HL-60 (cell line): Measurements from ENCODE around the gene PAQR5.
"Not testable (repeated sequence)": the region's sequence is repeated elsewhere in the genome, so short reads cannot be mapped to it uniquely, and the experiment has no call there.

Experiments used
- DNase-seq, 2 experiments: peaks; one replicate each; pipeline ENCODE4 v3.0.0-alpha.2; 2010 to 2020; ENCODE audit warnings: low read depth in 1 of 2, low spot score in 1 of 2
- H3K27ac ChIP-seq: fragments of 250-450 bp; sonication (Bioruptor Pico); replicated peaks from 2 replicates; pipeline ENCODE4 v1.5.1; 2020; ENCODE audit warnings: mild to moderate bottlenecking, moderate library complexity
- H3K27me3 ChIP-seq: fragments of 250-450 bp; sonication (Bioruptor Pico); 2 replicates; pipeline ENCODE4 v1.5.1; 2021; ENCODE audit warnings: mild to moderate bottlenecking, moderate library complexity; ENCODE audit not compliant: insufficient read depth, poor library complexity, severe bottlenecking
- H3K4me3 ChIP-seq: replicated peaks from 2 replicates; pipeline ENCODE4 v1.5.1; 2011; ENCODE audit warnings: mild to moderate bottlenecking, control low read depth, low read length; ENCODE audit not compliant: insufficient read depth
- CTCF ChIP-seq: IDR thresholded peaks from one replicate; pipeline ENCODE4 v1.5.1; 2011; ENCODE audit warnings: low read length, control low read depth, inconsistent platforms; ENCODE audit not compliant: insufficient read depth
- GABPA ChIP-seq: IDR thresholded peaks from 2 replicates; pipeline ENCODE4 v1.6.1; 2012; ENCODE audit warnings: low read depth
- POLR2AphosphoS5 ChIP-seq: IDR thresholded peaks from 2 replicates; pipeline ENCODE4 v1.6.1; 2012; ENCODE audit warnings: low read depth
- SPI1 ChIP-seq: IDR thresholded peaks from 2 replicates; pipeline ENCODE4 v1.6.1; 2012; ENCODE audit warnings: low read depth, mild to moderate bottlenecking, borderline replicate concordance
- TF ChIP-seq, protein P1 (sequence below): IDR thresholded peaks from 2 replicates; pipeline ENCODE4 v1.6.1; 2012; ENCODE audit warnings: low read depth; ENCODE audit not compliant: insufficient replicate concordance

Gene PAQR5

DNA sequence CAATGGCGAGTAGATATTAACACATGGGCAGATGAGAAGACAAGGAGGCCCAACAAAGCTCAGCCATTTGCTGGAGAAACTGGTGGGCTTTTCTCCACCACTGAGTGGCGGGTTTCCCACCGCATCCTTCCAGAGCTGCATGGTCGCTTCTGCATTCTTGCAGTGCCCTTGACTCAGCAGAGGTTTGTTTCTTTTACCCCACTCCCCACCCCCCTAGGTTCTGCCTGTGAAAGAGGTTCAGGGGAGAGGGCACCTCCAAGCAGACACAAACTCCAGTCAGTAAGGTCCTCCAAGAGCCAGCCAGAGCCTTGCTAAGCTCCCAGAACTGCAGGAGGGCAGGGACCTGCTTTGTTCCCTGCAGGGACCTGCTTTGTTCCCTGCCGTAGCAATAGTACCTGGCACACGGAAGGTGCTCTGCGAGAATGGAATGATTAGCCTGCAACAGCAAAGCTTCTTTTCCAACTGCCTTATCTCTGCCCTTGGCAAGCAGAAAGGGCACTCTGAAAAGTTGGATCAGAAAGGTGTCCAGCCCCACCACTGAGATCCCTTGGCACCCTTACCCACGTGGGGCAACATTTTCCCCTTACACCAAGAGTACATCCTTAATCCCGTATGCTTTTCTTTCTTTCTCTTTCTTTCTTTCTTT lies 1.4 kb downstream of the PAQR5 start:
- peak in 1 of 2 experiments; percentile 9 for DNase-seq
- H3K27me3 ChIP-seq: peaks cover 19% of the 10 kb centered on the region
- TF ChIP-seq GABPA (no peak), POLR2AphosphoS5 (no peak), CTCF (no peak), SPI1 (no peak)
- TF ChIP-seq, protein P1, sequence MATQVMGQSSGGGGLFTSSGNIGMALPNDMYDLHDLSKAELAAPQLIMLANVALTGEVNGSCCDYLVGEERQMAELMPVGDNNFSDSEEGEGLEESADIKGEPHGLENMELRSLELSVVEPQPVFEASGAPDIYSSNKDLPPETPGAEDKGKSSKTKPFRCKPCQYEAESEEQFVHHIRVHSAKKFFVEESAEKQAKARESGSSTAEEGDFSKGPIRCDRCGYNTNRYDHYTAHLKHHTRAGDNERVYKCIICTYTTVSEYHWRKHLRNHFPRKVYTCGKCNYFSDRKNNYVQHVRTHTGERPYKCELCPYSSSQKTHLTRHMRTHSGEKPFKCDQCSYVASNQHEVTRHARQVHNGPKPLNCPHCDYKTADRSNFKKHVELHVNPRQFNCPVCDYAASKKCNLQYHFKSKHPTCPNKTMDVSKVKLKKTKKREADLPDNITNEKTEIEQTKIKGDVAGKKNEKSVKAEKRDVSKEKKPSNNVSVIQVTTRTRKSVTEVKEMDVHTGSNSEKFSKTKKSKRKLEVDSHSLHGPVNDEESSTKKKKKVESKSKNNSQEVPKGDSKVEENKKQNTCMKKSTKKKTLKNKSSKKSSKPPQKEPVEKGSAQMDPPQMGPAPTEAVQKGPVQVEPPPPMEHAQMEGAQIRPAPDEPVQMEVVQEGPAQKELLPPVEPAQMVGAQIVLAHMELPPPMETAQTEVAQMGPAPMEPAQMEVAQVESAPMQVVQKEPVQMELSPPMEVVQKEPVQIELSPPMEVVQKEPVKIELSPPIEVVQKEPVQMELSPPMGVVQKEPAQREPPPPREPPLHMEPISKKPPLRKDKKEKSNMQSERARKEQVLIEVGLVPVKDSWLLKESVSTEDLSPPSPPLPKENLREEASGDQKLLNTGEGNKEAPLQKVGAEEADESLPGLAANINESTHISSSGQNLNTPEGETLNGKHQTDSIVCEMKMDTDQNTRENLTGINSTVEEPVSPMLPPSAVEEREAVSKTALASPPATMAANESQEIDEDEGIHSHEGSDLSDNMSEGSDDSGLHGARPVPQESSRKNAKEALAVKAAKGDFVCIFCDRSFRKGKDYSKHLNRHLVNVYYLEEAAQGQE: no peak
- no peak overlapping the region for H3K27ac ChIP-seq
- no peak overlapping the region for H3K4me3 ChIP-seq

DNA sequence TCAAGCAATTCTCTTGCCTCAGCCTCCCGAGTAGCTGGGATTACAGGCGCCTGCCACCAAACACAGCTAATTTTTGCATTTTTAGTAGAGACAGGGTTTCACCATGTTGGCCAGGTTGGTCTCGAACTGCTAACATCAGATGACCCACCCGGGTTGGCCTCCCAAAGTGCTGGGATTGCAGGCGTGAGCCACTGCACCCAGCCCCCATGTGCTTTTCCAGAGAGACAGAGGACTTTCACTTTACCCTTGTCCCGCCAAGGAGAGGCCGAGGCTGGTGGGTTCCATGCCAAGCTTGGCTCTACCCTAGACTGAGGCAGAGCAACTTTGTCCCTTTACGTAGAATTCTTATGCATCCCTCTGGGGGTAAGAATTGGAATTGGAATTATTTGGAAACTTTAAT lies 2.4 kb downstream of the PAQR5 start:
- not testable (repeated sequence) for H3K27ac ChIP-seq, DNase-seq
- peaks cover 19% of the 10 kb centered on the region for H3K27me3 ChIP-seq

DNA sequence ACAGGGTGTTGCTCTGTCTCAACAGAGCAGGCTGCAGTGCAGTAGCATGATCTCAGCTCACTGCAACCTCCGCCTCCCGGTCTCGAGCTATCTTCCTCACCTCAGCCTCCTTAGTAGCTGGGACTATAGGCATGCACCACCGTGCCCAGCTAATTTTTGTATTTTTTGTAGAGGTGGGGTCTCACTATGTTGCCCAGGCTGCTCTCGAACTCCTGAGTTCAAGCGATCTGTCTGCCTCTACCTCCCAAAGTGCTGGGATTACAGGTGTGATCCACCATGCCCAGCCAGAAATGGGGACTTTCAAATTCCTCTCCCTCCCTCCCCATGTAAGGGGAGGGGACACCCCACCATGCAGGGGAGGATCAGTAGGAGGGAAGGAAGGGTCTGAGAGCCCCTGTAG lies 3.4 kb downstream of the PAQR5 start:
- H3K27me3 ChIP-seq: peaks cover 19% of the 10 kb centered on the region
- not testable (repeated sequence) for H3K27ac ChIP-seq, H3K4me3 ChIP-seq, DNase-seq

More for the DNA sequence above, 2.4 kb downstream of the PAQR5 start:
- not testable (repeated sequence) for H3K4me3 ChIP-seq

DNA sequence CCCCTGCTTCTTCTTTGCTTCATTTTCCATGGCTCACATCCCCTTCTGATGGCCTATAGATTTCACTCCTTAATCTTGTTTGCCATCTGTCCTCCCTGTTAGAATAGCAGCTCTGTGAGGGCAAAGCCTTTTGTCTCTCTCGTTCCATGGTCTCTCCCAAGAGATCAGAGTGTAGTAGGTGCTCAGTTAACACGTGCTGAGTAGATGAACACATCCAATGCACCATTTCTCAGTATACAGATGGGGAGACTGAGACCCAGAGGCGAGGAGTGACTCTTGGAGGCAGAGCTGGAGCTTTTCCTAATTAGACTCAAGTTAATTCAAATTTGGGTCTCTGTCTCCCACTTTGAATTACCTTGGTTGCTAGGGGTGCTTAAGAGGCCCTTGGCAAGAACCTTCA lies 4.2 kb downstream of the PAQR5 start:
- Histone ChIP-seq H3K27ac (no peak overlapping the region), H3K4me3 (no peak overlapping the region), H3K27me3 (peaks cover 18% of the 10 kb centered on the region)
- no peak for DNase-seq
- TF ChIP-seq, protein P1: no peak

- no peak overlapping the region for H3K4me3 ChIP-seq
- no peak for DNase-seq
- TF ChIP-seq CTCF (no peak), GABPA (no peak), SPI1 (no peak), POLR2AphosphoS5 (no peak)
- TF ChIP-seq, protein P1: no peak
- peaks cover 11% of the 10 kb centered on the region for H3K27me3 ChIP-seq
- no peak overlapping the region for H3K27ac ChIP-seq
Measured at GRCh38 chr15:69303337-69304181, 4.8 kb downstream of the PAQR5 start.
